ENCODE results near the gene LAMA2.

DNA sequence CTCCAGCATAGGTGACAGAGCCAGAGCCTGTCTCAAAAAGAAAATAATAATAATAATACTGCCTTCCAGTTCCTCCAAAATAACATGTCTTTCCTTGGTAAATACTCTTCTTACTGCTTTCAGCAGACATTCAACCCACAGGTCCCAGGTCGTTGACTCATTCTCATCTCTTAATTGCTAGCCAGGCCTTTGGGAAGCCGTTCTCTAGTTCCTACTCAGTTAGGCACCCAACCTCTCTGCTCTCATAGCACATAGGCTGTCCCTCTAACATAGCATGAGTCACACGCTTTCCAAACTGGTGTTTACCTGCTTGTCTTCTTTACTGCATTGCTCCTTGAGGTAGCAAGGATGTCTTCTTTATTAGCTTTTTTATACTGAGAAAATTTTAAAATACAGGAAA is 98.8 kb downstream of the LAMA2 start:
- TF ChIP-seq CTCF (IDR thresholded peaks at IDR 0.05), result no peak
- no peak for TF ChIP-seq POLR2A (IDR thresholded peaks at IDR 0.05)

Measured in testis (tissue), 2 donors.